HFFc6 (cell line): ENCODE measurements around the gene EPHB1. TPM values are rescaled to one million over a fixed set of nuclear protein-coding genes. Genes with fewer than 3 reads are reported as not detected.

Experiments
- DNase-seq: peaks from one replicate; pipeline ENCODE4 v3.0.0-alpha.2; 2018
- H3K27ac Mint-ChIP-seq: 2 replicates; pipeline ENCODE4 v1.8.0; 2020; ENCODE audit warnings: mild to moderate bottlenecking, mixed read lengths
- H3K27me3 Mint-ChIP-seq: 2 replicates; pipeline ENCODE4 v1.8.0; 2021; ENCODE audit warnings: mild to moderate bottlenecking, moderate library complexity, mixed read lengths; ENCODE audit not compliant: insufficient read depth
- H3K36me3 Mint-ChIP-seq: 2 replicates; pipeline ENCODE4 v1.8.0; 2021; ENCODE audit warnings: low read depth, mixed read lengths
- H3K4me1 Mint-ChIP-seq: 2 replicates; pipeline ENCODE4 v1.8.0; 2020; ENCODE audit warnings: low read depth, mixed read lengths
- H3K4me3 Mint-ChIP-seq: 2 replicates; pipeline ENCODE4 v1.8.0; 2020; ENCODE audit warnings: mild to moderate bottlenecking, moderate library complexity, mixed read lengths
- H3K9me3 Mint-ChIP-seq: 2 replicates; pipeline ENCODE4 v1.8.0; 2020; ENCODE audit warnings: mild to moderate bottlenecking, mixed read lengths
- total RNA-seq, 6 experiments: library from RNA; stranded (reverse); fragmentation: NEBNext Ultra II Directional; extraction: Animal tissue kit (Norgen Biotek cat#: 25700); gene quantifications; 2 replicates in 1 of 6; 3 replicates in 5 of 6; pipeline ENCODE4 v1.2.3, GENCODE V29; 2021
- TF ChIP-seq, protein P1 (sequence below): fragments of 200-600 bp; sonication (generic); IDR thresholded peaks from 2 replicates; pipeline ENCODE4 v1.5.0; 2021; ENCODE audit warnings: antibody characterized with exemption, mild to moderate bottlenecking

The EPHB1 gene
- total RNA-seq, 6 experiments from 2014 or later, result 0.88 to 2.6 (median 1.0) TPM

- no peaks in the 10 kb centered on the region for H3K4me1 Mint-ChIP-seq
- H3K36me3 Mint-ChIP-seq, result no peaks in the 10 kb centered on the region
- TF ChIP-seq, protein P1, sequence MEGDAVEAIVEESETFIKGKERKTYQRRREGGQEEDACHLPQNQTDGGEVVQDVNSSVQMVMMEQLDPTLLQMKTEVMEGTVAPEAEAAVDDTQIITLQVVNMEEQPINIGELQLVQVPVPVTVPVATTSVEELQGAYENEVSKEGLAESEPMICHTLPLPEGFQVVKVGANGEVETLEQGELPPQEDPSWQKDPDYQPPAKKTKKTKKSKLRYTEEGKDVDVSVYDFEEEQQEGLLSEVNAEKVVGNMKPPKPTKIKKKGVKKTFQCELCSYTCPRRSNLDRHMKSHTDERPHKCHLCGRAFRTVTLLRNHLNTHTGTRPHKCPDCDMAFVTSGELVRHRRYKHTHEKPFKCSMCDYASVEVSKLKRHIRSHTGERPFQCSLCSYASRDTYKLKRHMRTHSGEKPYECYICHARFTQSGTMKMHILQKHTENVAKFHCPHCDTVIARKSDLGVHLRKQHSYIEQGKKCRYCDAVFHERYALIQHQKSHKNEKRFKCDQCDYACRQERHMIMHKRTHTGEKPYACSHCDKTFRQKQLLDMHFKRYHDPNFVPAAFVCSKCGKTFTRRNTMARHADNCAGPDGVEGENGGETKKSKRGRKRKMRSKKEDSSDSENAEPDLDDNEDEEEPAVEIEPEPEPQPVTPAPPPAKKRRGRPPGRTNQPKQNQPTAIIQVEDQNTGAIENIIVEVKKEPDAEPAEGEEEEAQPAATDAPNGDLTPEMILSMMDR, result no peak
- DNase-seq, result no peak
- H3K4me3 Mint-ChIP-seq, result no peak overlapping the region
- peaks cover 2% of the 10 kb centered on the region for H3K27me3 Mint-ChIP-seq
- no peaks in the 10 kb centered on the region for H3K9me3 Mint-ChIP-seq
- H3K27ac Mint-ChIP-seq, result no peak overlapping the region
Measured at GRCh38 chr3:134934933-134935332, 139.9 kb downstream of the EPHB1 start.

GRCh38 chr3:134937256-134938028, 142.4 kb downstream of the EPHB1 start:
- Mint-ChIP-seq H3K4me1 (no peaks in the 10 kb centered on the region), H3K36me3 (no peaks in the 10 kb centered on the region), H3K27ac (no peak overlapping the region), H3K4me3 (no peak overlapping the region), H3K27me3 (peaks cover 2% of the 10 kb centered on the region), H3K9me3 (no peaks in the 10 kb centered on the region)
- no peak for DNase-seq
- TF ChIP-seq, protein P1, result no peak

DNA sequence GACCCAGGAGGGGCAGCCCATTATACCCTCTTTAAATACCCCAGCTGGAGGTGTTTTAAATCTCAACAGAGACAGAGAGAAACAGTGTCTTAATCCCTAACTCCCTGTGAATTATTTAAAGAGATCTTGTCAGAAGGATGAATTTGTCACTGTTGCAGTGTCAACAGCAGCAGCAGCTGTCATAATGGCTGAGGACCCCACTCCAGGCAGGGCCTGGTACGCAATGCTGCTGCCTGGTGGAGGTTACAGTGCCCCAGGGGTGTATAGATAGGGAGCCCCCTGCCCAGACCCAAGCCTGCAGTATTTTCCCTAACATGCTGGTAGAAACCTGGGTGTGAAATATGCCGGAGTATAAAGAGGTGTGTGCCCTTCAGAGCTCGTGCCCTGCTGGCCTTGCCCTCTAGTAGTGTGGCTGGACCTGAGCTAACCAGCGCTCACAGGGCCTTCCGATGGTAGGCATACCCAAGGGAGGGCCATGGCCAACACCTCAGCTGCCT, 143.0 kb downstream of the EPHB1 start:
- Mint-ChIP-seq H3K4me3 (no peak overlapping the region), H3K36me3 (no peaks in the 10 kb centered on the region), H3K27me3 (peaks cover 2% of the 10 kb centered on the region), H3K27ac (no peak overlapping the region), H3K9me3 (no peaks in the 10 kb centered on the region), H3K4me1 (no peaks in the 10 kb centered on the region)
- TF ChIP-seq, protein P1, result no peak
- no peak for DNase-seq

GRCh38 chr3:134939978-134940377, 144.9 kb downstream of the EPHB1 start:
- no peak for DNase-seq
- H3K36me3 Mint-ChIP-seq, result no peaks in the 10 kb centered on the region
- no peaks in the 10 kb centered on the region for H3K9me3 Mint-ChIP-seq
- no peak overlapping the region for H3K27ac Mint-ChIP-seq
- H3K27me3 Mint-ChIP-seq, result no peaks in the 10 kb centered on the region
- H3K4me1 Mint-ChIP-seq, result no peaks in the 10 kb centered on the region
- TF ChIP-seq, protein P1, result no peak
- H3K4me3 Mint-ChIP-seq, result no peak overlapping the region

- Mint-ChIP-seq H3K4me1 (no peaks in the 10 kb centered on the region), H3K4me3 (no peak overlapping the region), H3K27ac (no peak overlapping the region), H3K36me3 (no peaks in the 10 kb centered on the region), H3K27me3 (no peaks in the 10 kb centered on the region), H3K9me3 (no peaks in the 10 kb centered on the region)
- no peak for DNase-seq
- TF ChIP-seq, protein P1, result no peak
Measured at GRCh38 chr3:134941820-134942219, 146.8 kb downstream of the EPHB1 start.
